Hippocampal formation (tissue), 2 donors: ENCODE measurements around the gene EBI3.
"Not testable (repeated sequence)": the region's sequence is repeated elsewhere in the genome, so short reads cannot be mapped to it uniquely, and the experiment has no call there.

Source experiments
- DNase-seq, 2 donors: peaks; one replicate each; lab custom pipeline; 2025; lab: John Stamatoyannopoulos, UW

EBI3 gene

GRCh38 chr19:4229179-4229931 is at the start of gene EBI3:
EBI3 (plus strand) TSS chr19:4229523; CDS start chr19:4229551, 28 bp downstream.
- DNase-seq: peak in 1 of 2 donors; percentile 14

GRCh38 chr19:4181053-4181508 is 48.2 kb upstream of the EBI3 start:
- no peak for DNase-seq

GRCh38 chr19:4182084-4182810 is 47.1 kb upstream of the EBI3 start, which contains the start of the genes ANKRD24 and SIRT6:
ANKRD24 (plus strand) TSS chr19:4182689; CDS start chr19:4186426, 3,737 bp downstream.
SIRT6 (minus strand) TSS chr19:4182563; CDS start chr19:4182539, 24 bp downstream.
- peak; percentile 89 to 90 for DNase-seq

- DNase-seq: no peak
Observed at GRCh38 chr19:4183967-4184717, 45.2 kb upstream of the EBI3 start.

- DNase-seq: no peak
Observed at GRCh38 chr19:4184718-4185352, 44.5 kb upstream of the EBI3 start.

- DNase-seq: no peak
Observed at GRCh38 chr19:4185413-4186086, 43.8 kb upstream of the EBI3 start.

GRCh38 chr19:4186087-4186993 is 43.0 kb upstream of the EBI3 start:
- DNase-seq: peak; percentile 4 to 42

GRCh38 chr19:4187313-4188122 is 41.8 kb upstream of the EBI3 start:
- no peak for DNase-seq

GRCh38 chr19:4189641-4190040 is 39.7 kb upstream of the EBI3 start:
- no peak for DNase-seq

GRCh38 chr19:4192537-4192936 is 36.8 kb upstream of the EBI3 start:
- DNase-seq: not testable (repeated sequence)

- DNase-seq: no peak
Observed at GRCh38 chr19:4194353-4194752, 35.0 kb upstream of the EBI3 start.

- no peak for DNase-seq
Observed at GRCh38 chr19:4196009-4196408, 33.3 kb upstream of the EBI3 start.

- no peak for DNase-seq
Observed at GRCh38 chr19:4196587-4197148, 32.7 kb upstream of the EBI3 start.

GRCh38 chr19:4197228-4197624 is 32.1 kb upstream of the EBI3 start:
- no peak for DNase-seq

- no peak for DNase-seq
Observed at GRCh38 chr19:4197625-4198466, 31.5 kb upstream of the EBI3 start.

- DNase-seq: no peak
Observed at GRCh38 chr19:4198467-4199126, 30.7 kb upstream of the EBI3 start.

- DNase-seq: no peak
Observed at GRCh38 chr19:4199699-4200293, 29.5 kb upstream of the EBI3 start.
